Liver (tissue), 9 donors: ENCODE results near the gene GALNTL6. TPM values are rescaled to one million over a fixed set of nuclear protein-coding genes. Genes with fewer than 3 reads are reported as not detected.

ENCODE experiments used
- DNase-seq: peaks from one replicate; pipeline ENCODE4 v3.0.0-alpha.2; 2017; ENCODE audit warnings: low spot score
- H3K27ac ChIP-seq, 2 donors: one replicate each; pipeline ENCODE4 v1.7.0; 2013; ENCODE audit warnings: inconsistent platforms in 2 of 2, low read length in 2 of 2, control low read depth in 1 of 2, low read depth in 1 of 2, mild to moderate bottlenecking in 1 of 2
- H3K27me3 ChIP-seq, 4 donors: one replicate each; pipeline versions ENCODE4 v1.6.1 to v1.7.0; 2013; ENCODE audit warnings: low read length in 3 of 4, inconsistent platforms in 1 of 4, mild to moderate bottlenecking in 1 of 4, moderate library complexity in 1 of 4; ENCODE audit not compliant: control insufficient read depth in 4 of 4, insufficient read depth in 4 of 4
- H3K36me3 ChIP-seq, 4 donors: one replicate each; pipeline versions ENCODE4 v1.6.1 to v1.7.0; 2013; ENCODE audit warnings: low read length in 3 of 4, mild to moderate bottlenecking in 3 of 4, low read depth in 1 of 4, moderate library complexity in 1 of 4; ENCODE audit not compliant: control insufficient read depth in 4 of 4, insufficient read depth in 3 of 4
- H3K4me1 ChIP-seq, 4 donors: one replicate each; pipeline versions ENCODE4 v1.6.1 to v1.7.0; 2013; ENCODE audit warnings: low read length in 3 of 4, mild to moderate bottlenecking in 3 of 4, moderate library complexity in 1 of 4; ENCODE audit not compliant: control insufficient read depth in 4 of 4, insufficient read depth in 4 of 4
- H3K4me3 ChIP-seq, 3 donors: one replicate each; pipeline versions ENCODE4 v1.6.1 to v1.7.0; 2013; ENCODE audit warnings: low read length in 3 of 3, control low read depth in 1 of 3, low read depth in 1 of 3, mild to moderate bottlenecking in 1 of 3
- H3K9ac ChIP-seq, 2 donors: one replicate each; pipeline ENCODE4 v1.7.0; 2013; ENCODE audit warnings: low read length in 2 of 2, mild to moderate bottlenecking in 2 of 2, moderate library complexity in 2 of 2, control low read depth in 1 of 2, low read depth in 1 of 2
- H3K9me3 ChIP-seq, 4 donors: one replicate each; pipeline versions ENCODE4 v1.6.1 to v1.7.0; 2013; ENCODE audit warnings: low read length in 3 of 4; ENCODE audit not compliant: control insufficient read depth in 4 of 4
- EGR1 ChIP-seq, 2 donors: IDR thresholded peaks; 2 replicates each; pipeline ENCODE4 v1.6.1; 2016 to 2018; ENCODE audit warnings: antibody characterized with exemption in 2 of 2, low read depth in 2 of 2
- FOXA1 ChIP-seq: IDR thresholded peaks from 2 replicates; pipeline ENCODE4 v1.6.1; 2016; ENCODE audit warnings: antibody characterized with exemption
- FOXA2 ChIP-seq: IDR thresholded peaks from 2 replicates; pipeline ENCODE4 v1.6.1; 2016; ENCODE audit warnings: antibody characterized with exemption
- GABPA ChIP-seq, 2 donors: IDR thresholded peaks in 1 of 2; conservative IDR thresholded peaks in 1 of 2; 2 replicates each; pipeline ENCODE4 v1.6.1; 2016; ENCODE audit warnings: antibody characterized with exemption in 2 of 2, mild to moderate bottlenecking in 1 of 2, moderate library complexity in 1 of 2
- HNF4A ChIP-seq, 2 donors: conservative IDR thresholded peaks; 2 replicates each; pipeline ENCODE4 v1.6.1; 2016; ENCODE audit warnings: antibody characterized with exemption in 2 of 2, mild to moderate bottlenecking in 2 of 2
- HNF4G ChIP-seq: IDR thresholded peaks from 2 replicates; pipeline ENCODE4 v1.6.1; 2016; ENCODE audit warnings: antibody characterized with exemption
- JUND ChIP-seq, 2 donors: IDR thresholded peaks; 2 replicates each; pipeline ENCODE4 v1.6.1; 2016; ENCODE audit warnings: antibody characterized with exemption in 2 of 2
- NR2F2 ChIP-seq: IDR thresholded peaks from 2 replicates; pipeline ENCODE4 v1.6.1; 2016; ENCODE audit warnings: antibody characterized with exemption
- RAD21 ChIP-seq, 2 donors: IDR thresholded peaks; 2 replicates each; pipeline ENCODE4 v1.6.1; 2016; ENCODE audit warnings: antibody characterized with exemption in 2 of 2, mild to moderate bottlenecking in 2 of 2
- RXRA ChIP-seq, 2 donors: IDR thresholded peaks; 2 replicates each; pipeline ENCODE4 v1.6.1; 2017 to 2018; ENCODE audit warnings: antibody characterized with exemption in 2 of 2, mild to moderate bottlenecking in 1 of 2
- SP1 ChIP-seq: IDR thresholded peaks from 2 replicates; pipeline ENCODE4 v1.6.1; 2018; ENCODE audit warnings: antibody characterized with exemption, mild to moderate bottlenecking
- TAF1 ChIP-seq: conservative IDR thresholded peaks from 2 replicates; pipeline ENCODE4 v1.6.1; 2016; ENCODE audit warnings: antibody characterized with exemption, mild to moderate bottlenecking
- YY1 ChIP-seq: IDR thresholded peaks from 2 replicates; pipeline ENCODE4 v1.6.1; 2016; ENCODE audit warnings: antibody characterized with exemption, mild to moderate bottlenecking
- WGBS: extraction: QIAGEN DNeasy Blood & Tissue Kit; methylation state at CpG from one replicate; pipeline ENCODE4 v1.1.7; 2013; 5-methylcytosine and 5-hydroxymethylcytosine counted together
- polyA plus RNA-seq, 2 donors: library from polyadenylated mRNA; stranded (reverse) in 1 of 2; unstranded in 1 of 2; fragments of 200-250 nt in 1 of 2; fragments of >200 nt in 1 of 2; fragmentation: Nextera tagmentation in 1 of 2; extraction: Ambion mirVana in 1 of 2; gene quantifications; one replicate each; pipeline versions ENCODE4 v1.2.1 to v1.2.3, GENCODE V29; 2013 to 2015
- total RNA-seq, 2 donors: library from RNA; depleted of rRNA; stranded (reverse); fragments of >200 nt; gene quantifications; one replicate each; pipeline ENCODE4 v1.2.3, GENCODE V29; 2014
- TF ChIP-seq, protein P1 (sequence below): fragments of 150-350 bp; IDR thresholded peaks from 2 replicates; pipeline ENCODE4 v1.5.1; 2017; ENCODE audit warnings: improper control_type of control experiment, low read depth, low read length; ENCODE audit not compliant: missing input control
- TF ChIP-seq, protein P2 (sequence below): IDR thresholded peaks from 2 replicates; pipeline ENCODE4 v1.6.1; 2016; ENCODE audit warnings: antibody characterized with exemption, mild to moderate bottlenecking
- TF ChIP-seq, protein P3 (sequence below): IDR thresholded peaks from 2 replicates; pipeline ENCODE4 v1.6.1; 2016; ENCODE audit warnings: antibody characterized with exemption
- TF ChIP-seq, protein P4 (sequence below): IDR thresholded peaks from 2 replicates; pipeline ENCODE4 v1.6.1; 2016; ENCODE audit warnings: antibody characterized with exemption
- TF ChIP-seq, protein P5 (sequence below): IDR thresholded peaks from 2 replicates; pipeline ENCODE4 v1.6.1; 2016; ENCODE audit warnings: antibody characterized with exemption
- donor health status: healthy.
- donor health status: healthy.
- donor health status: healthy.
- donor health status: healthy.
- donor health status: healthy.

Gene GALNTL6
- total and polyA plus RNA-seq, 4 donors = 0.06 to 0.08 TPM; not detected in 2

DNA sequence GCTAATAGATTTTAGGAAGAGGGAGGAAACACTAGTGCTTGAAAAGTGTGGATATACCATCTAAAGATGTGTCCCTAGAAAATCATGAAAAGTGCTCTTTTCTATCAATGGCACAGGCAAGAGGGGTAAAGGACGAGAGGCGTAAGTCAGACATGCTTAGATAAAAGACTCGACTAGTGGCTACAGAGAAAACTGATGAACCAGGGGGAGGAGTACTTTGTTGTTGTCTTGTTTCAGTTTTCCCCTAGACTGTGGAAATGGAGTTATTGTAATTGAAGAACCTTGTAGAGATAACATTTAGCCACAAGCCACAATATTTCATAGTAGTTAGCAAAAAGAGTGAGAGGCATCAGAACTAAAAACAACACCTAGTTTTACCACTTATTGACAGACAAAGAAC lies 21.4 kb downstream of the GALNTL6 start:
- Histone ChIP-seq H3K36me3 (no peaks in the 10 kb centered on the region), H3K9me3 (no peaks in the 10 kb centered on the region), H3K4me3 (no peak overlapping the region), H3K27ac (no peak overlapping the region), H3K4me1 (no peaks in the 10 kb centered on the region), H3K9ac (no peak overlapping the region), H3K27me3 (peaks cover 0 to 2% (median 0%) of the 10 kb centered on the region in 4 donors)
- WGBS = 26% methylated on average over 3 of the region's 3 CpGs
- TF ChIP-seq, protein P1, sequence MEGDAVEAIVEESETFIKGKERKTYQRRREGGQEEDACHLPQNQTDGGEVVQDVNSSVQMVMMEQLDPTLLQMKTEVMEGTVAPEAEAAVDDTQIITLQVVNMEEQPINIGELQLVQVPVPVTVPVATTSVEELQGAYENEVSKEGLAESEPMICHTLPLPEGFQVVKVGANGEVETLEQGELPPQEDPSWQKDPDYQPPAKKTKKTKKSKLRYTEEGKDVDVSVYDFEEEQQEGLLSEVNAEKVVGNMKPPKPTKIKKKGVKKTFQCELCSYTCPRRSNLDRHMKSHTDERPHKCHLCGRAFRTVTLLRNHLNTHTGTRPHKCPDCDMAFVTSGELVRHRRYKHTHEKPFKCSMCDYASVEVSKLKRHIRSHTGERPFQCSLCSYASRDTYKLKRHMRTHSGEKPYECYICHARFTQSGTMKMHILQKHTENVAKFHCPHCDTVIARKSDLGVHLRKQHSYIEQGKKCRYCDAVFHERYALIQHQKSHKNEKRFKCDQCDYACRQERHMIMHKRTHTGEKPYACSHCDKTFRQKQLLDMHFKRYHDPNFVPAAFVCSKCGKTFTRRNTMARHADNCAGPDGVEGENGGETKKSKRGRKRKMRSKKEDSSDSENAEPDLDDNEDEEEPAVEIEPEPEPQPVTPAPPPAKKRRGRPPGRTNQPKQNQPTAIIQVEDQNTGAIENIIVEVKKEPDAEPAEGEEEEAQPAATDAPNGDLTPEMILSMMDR = no peak
- TF ChIP-seq GABPA (IDR thresholded peaks at IDR 0.05 in 1 of 2, conservative IDR thresholded peaks at IDR 0.05 in 1 of 2) (no peak), FOXA2 (no peak), RAD21 (IDR thresholded peaks at IDR 0.05) (no peak), NR2F2 (no peak), JUND (IDR thresholded peaks at IDR 0.05) (no peak), YY1 (no peak), EGR1 (IDR thresholded peaks at IDR 0.05; ENCODE audit: low read depth in 2 of 2) (no peak), FOXA1 (no peak), TAF1 (no peak), RXRA (IDR thresholded peaks at IDR 0.05) (no peak), HNF4A (conservative IDR thresholded peaks at IDR 0.05) (no peak), SP1 (no peak)
- TF ChIP-seq, protein P2, sequence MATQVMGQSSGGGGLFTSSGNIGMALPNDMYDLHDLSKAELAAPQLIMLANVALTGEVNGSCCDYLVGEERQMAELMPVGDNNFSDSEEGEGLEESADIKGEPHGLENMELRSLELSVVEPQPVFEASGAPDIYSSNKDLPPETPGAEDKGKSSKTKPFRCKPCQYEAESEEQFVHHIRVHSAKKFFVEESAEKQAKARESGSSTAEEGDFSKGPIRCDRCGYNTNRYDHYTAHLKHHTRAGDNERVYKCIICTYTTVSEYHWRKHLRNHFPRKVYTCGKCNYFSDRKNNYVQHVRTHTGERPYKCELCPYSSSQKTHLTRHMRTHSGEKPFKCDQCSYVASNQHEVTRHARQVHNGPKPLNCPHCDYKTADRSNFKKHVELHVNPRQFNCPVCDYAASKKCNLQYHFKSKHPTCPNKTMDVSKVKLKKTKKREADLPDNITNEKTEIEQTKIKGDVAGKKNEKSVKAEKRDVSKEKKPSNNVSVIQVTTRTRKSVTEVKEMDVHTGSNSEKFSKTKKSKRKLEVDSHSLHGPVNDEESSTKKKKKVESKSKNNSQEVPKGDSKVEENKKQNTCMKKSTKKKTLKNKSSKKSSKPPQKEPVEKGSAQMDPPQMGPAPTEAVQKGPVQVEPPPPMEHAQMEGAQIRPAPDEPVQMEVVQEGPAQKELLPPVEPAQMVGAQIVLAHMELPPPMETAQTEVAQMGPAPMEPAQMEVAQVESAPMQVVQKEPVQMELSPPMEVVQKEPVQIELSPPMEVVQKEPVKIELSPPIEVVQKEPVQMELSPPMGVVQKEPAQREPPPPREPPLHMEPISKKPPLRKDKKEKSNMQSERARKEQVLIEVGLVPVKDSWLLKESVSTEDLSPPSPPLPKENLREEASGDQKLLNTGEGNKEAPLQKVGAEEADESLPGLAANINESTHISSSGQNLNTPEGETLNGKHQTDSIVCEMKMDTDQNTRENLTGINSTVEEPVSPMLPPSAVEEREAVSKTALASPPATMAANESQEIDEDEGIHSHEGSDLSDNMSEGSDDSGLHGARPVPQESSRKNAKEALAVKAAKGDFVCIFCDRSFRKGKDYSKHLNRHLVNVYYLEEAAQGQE = no peak
- TF ChIP-seq, protein P3, sequence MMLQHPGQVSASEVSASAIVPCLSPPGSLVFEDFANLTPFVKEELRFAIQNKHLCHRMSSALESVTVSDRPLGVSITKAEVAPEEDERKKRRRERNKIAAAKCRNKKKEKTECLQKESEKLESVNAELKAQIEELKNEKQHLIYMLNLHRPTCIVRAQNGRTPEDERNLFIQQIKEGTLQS = no peak
- TF ChIP-seq, protein P4, sequence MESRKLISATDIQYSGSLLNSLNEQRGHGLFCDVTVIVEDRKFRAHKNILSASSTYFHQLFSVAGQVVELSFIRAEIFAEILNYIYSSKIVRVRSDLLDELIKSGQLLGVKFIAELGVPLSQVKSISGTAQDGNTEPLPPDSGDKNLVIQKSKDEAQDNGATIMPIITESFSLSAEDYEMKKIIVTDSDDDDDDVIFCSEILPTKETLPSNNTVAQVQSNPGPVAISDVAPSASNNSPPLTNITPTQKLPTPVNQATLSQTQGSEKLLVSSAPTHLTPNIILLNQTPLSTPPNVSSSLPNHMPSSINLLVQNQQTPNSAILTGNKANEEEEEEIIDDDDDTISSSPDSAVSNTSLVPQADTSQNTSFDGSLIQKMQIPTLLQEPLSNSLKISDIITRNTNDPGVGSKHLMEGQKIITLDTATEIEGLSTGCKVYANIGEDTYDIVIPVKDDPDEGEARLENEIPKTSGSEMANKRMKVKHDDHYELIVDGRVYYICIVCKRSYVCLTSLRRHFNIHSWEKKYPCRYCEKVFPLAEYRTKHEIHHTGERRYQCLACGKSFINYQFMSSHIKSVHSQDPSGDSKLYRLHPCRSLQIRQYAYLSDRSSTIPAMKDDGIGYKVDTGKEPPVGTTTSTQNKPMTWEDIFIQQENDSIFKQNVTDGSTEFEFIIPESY = no peak
- no peak for DNase-seq

DNA sequence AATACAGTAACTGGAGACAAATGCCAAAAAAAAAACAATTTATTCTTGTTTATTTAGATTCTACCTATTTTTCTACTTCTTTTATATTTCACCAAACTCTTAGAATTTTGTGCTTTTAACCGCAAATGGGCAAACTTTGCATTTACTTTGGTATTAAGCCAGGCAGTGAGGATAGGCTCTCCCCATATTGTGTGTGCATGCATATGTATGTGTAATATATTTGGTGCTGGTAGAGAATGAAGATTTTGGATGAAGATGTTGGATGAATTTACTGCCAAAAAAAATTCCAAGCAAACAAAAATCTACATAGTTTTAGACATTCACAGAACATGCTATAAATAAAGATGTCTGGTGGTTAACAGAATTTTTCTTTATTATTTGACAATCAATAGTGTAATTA lies 30.3 kb downstream of the GALNTL6 start:
- H3K9ac ChIP-seq = no peak overlapping the region
- DNase-seq = no peak
- H3K4me1 ChIP-seq = no peaks in the 10 kb centered on the region
- H3K27ac ChIP-seq = no peak overlapping the region
- H3K9me3 ChIP-seq = no peaks in the 10 kb centered on the region
- no peak overlapping the region for H3K4me3 ChIP-seq
- no peaks in the 10 kb centered on the region for H3K36me3 ChIP-seq
- H3K27me3 ChIP-seq = no peaks in the 10 kb centered on the region
- WGBS = 90% methylated on average over 1 of the region's 1 CpG
- TF ChIP-seq RAD21 (IDR thresholded peaks at IDR 0.05) (no peak), EGR1 (IDR thresholded peaks at IDR 0.05; ENCODE audit: low read depth in 2 of 2) (no peak), FOXA2 (no peak), JUND (IDR thresholded peaks at IDR 0.05) (no peak), YY1 (no peak), NR2F2 (no peak), RXRA (IDR thresholded peaks at IDR 0.05) (no peak), GABPA (IDR thresholded peaks at IDR 0.05 in 1 of 2, conservative IDR thresholded peaks at IDR 0.05 in 1 of 2) (no peak), FOXA1 (no peak), TAF1 (no peak), HNF4G (no peak)
- TF ChIP-seq, protein P4 = no peak
- TF ChIP-seq, protein P5, sequence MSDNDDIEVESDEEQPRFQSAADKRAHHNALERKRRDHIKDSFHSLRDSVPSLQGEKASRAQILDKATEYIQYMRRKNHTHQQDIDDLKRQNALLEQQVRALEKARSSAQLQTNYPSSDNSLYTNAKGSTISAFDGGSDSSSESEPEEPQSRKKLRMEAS = no peak
- TF ChIP-seq, protein P2 = no peak
